Smooth muscle cell (in vitro differentiated cells): Measurements from ENCODE around the gene LRP3. TPM values are rescaled to one million over a fixed set of nuclear protein-coding genes. Genes with fewer than 3 reads are reported as not detected.
"Not testable (repeated sequence)": the region's sequence is repeated elsewhere in the genome, so short reads cannot be mapped to it uniquely, and the experiment has no call there.

Source experiments
- DNase-seq: peaks from one replicate; lab custom pipeline; 2025; ENCODE audit not compliant: unreplicated experiment; lab: John Stamatoyannopoulos, UW
- H2AFZ ChIP-seq: fragments of 200-600 bp; sonication (generic); 2 replicates; pipeline ENCODE4 v1.6.0; 2016; ENCODE audit warnings: antibody characterized with exemption, low read depth, mild to moderate bottlenecking
- H3F3A ChIP-seq: fragments of 200-600 bp; sonication (generic); 2 replicates; pipeline ENCODE4 v1.6.0; 2017; ENCODE audit warnings: antibody characterized with exemption, low read depth
- H3K27ac ChIP-seq: fragments of 200-600 bp; sonication (generic); 2 replicates; pipeline ENCODE4 v1.5.1; 2016; ENCODE audit warnings: low read depth, mild to moderate bottlenecking
- H3K27me3 ChIP-seq: fragments of 200-600 bp; sonication (generic); 2 replicates; pipeline ENCODE4 v1.6.1; 2016; ENCODE audit warnings: low read depth, mild to moderate bottlenecking
- H3K36me3 ChIP-seq: fragments of 200-600 bp; sonication (generic); 2 replicates; pipeline ENCODE4 v1.5.1; 2016; ENCODE audit warnings: low read depth
- H3K4me1 ChIP-seq: fragments of 200-600 bp; sonication (generic); 2 replicates; pipeline ENCODE4 v1.5.1; 2016; ENCODE audit warnings: low read depth
- H3K4me2 ChIP-seq: fragments of 200-600 bp; sonication (generic); 2 replicates; pipeline ENCODE4 v1.6.0; 2016; ENCODE audit warnings: mild to moderate bottlenecking
- H3K4me3 ChIP-seq: fragments of 200-600 bp; sonication (generic); 2 replicates; pipeline ENCODE4 v1.5.1; 2016; ENCODE audit warnings: mild to moderate bottlenecking
- H3K79me2 ChIP-seq: fragments of 200-600 bp; sonication (generic); 2 replicates; pipeline ENCODE4 v1.6.0; 2016; ENCODE audit warnings: low read depth, mild to moderate bottlenecking
- H3K9ac ChIP-seq: fragments of 200-600 bp; sonication (generic); 2 replicates; pipeline ENCODE4 v1.6.0; 2016; ENCODE audit warnings: low read depth
- H3K9me3 ChIP-seq: fragments of 200-600 bp; sonication (generic); replicated peaks from 2 replicates; pipeline ENCODE4 v1.5.1; 2016; ENCODE audit warnings: low read depth
- H4K20me1 ChIP-seq: fragments of 200-600 bp; sonication (generic); 2 replicates; pipeline ENCODE4 v1.6.0; 2016; ENCODE audit warnings: low read depth
- CTCF ChIP-seq: fragments of 200-600 bp; sonication (generic); IDR thresholded peaks from 2 replicates; pipeline ENCODE4 v1.5.1; 2017; ENCODE audit warnings: borderline replicate concordance, mild to moderate bottlenecking, antibody characterized with exemption; ENCODE audit not compliant: insufficient read depth, poor library complexity, severe bottlenecking
- WGBS: methylation state at CpG from one replicate; pipeline ENCODE4 v1.1.7; 2016; ENCODE audit warnings: low lambda C conversion rate; 5-methylcytosine and 5-hydroxymethylcytosine counted together
- polyA plus RNA-seq: library from polyadenylated mRNA; unstranded; fragments of >200 nt; fragmentation: Nextera tagmentation; extraction: Ambion mirVana; gene quantifications from 2 replicates; pipeline ENCODE4 v1.2.1, GENCODE V29; 2016
- total RNA-seq: library from RNA; depleted of rRNA; stranded (reverse); fragments of >200 nt; gene quantifications from 2 replicates; pipeline ENCODE4 v1.2.3, GENCODE V29; 2014

The LRP3 gene
- total and polyA plus RNA-seq, 2 experiments from 2014 or later: 13.5 to 30.5 TPM

DNA sequence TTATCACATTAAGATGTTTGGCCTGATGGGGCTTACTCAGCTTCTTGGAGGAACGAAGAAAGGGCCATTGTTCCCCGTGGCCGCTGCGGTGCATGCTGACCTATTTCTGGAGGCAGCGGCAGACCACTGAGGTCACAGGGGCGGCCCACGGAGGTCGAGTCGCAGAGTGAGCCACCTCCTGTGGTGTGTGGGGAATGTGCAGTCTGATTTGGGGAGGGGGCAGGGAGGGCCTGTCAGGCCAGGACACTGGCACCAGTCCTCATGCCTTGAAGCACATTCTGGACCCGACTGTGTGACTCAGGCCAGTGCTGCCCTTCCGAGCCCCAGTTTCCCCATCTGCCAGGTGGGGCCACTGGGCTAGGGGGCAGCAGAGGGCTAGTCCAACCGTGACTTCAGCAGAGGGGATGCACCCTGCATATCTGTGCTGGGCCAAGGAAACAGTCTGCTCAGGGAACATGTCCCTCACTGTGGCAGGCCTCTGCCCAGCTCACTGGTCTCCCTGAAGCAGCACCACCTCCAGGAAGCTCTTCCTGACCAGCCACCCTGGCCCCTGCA, 25.2 kb downstream of the LRP3 start:
- H4K20me1 ChIP-seq: no peaks in the 10 kb centered on the region
- H3K4me3 ChIP-seq: no peak overlapping the region
- no peaks in the 10 kb centered on the region for H3F3A ChIP-seq
- H3K27ac ChIP-seq: no peak overlapping the region
- no peaks in the 10 kb centered on the region for H3K4me1 ChIP-seq
- no peaks in the 10 kb centered on the region for H3K36me3 ChIP-seq
- 63% methylated on average over 12 of the region's 12 CpGs for WGBS
- TF ChIP-seq CTCF: peak; percentile 11
- no peaks in the 10 kb centered on the region for H3K9me3 ChIP-seq
- no peaks in the 10 kb centered on the region for H3K79me2 ChIP-seq
- H3K4me2 ChIP-seq: no peak overlapping the region
- no peak overlapping the region for H2AFZ ChIP-seq
- DNase-seq: no peak
- H3K9ac ChIP-seq: no peak overlapping the region
- H3K27me3 ChIP-seq: peaks cover 22% of the 10 kb centered on the region

GRCh38 chr19:33220115-33220514, 26.0 kb downstream of the LRP3 start:
- TF ChIP-seq CTCF: no peak
- no peaks in the 10 kb centered on the region for H3K4me1 ChIP-seq
- H3F3A ChIP-seq: no peaks in the 10 kb centered on the region
- DNase-seq: no peak
- H2AFZ ChIP-seq: no peak overlapping the region
- H3K9me3 ChIP-seq: no peaks in the 10 kb centered on the region
- H3K79me2 ChIP-seq: no peaks in the 10 kb centered on the region
- peaks cover 30% of the 10 kb centered on the region for H3K27me3 ChIP-seq
- no peak overlapping the region for H3K4me2 ChIP-seq
- H3K4me3 ChIP-seq: no peak overlapping the region
- no peak overlapping the region for H3K27ac ChIP-seq
- H4K20me1 ChIP-seq: no peaks in the 10 kb centered on the region
- no peak overlapping the region for H3K9ac ChIP-seq
- no peaks in the 10 kb centered on the region for H3K36me3 ChIP-seq
- WGBS: 95% methylated on average over 17 of the region's 18 CpGs

- Histone ChIP-seq H3K9ac (no peak overlapping the region), H3K27me3 (peaks cover 36% of the 10 kb centered on the region), H3K79me2 (no peaks in the 10 kb centered on the region), H3K36me3 (no peaks in the 10 kb centered on the region), H3K4me2 (no peak overlapping the region), H3K4me1 (no peaks in the 10 kb centered on the region), H3K4me3 (no peak overlapping the region), H3K9me3 (no peaks in the 10 kb centered on the region), H3K27ac (no peak overlapping the region), H3F3A (no peaks in the 10 kb centered on the region), H2AFZ (no peak overlapping the region), H4K20me1 (no peaks in the 10 kb centered on the region)
- WGBS: 87% methylated on average over 9 of the region's 9 CpGs
- no peak for TF ChIP-seq CTCF
- DNase-seq: no peak
These were observed 26.6 kb downstream of the LRP3 start for GRCh38 chr19:33220735-33221134.

DNA sequence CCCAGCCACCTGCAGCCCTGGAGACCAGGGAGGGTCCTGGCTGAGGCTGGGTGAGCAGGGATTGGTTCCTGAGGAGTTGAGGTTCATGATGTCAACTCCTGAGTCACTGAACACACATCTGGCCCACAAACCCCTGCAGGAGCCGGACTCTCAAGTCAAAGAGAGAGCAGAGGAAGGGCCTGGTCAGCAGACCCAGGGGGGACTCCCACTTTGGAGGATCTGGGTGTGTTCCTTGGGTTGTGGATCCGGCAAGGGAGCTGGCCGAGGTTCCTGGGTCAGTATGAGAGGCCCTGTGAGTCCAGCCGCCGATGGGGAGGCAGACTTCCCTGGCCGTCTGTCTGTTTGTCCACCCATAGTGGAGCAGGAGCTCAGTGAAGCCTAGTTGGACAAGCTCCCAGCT, 27.5 kb downstream of the LRP3 start:
- DNase-seq: no peak
- 90% methylated on average over 6 of the region's 6 CpGs for WGBS
- Histone ChIP-seq H3K4me2 (no peak overlapping the region), H3K27me3 (peaks cover 45% of the 10 kb centered on the region), H2AFZ (no peak overlapping the region), H3K4me1 (no peaks in the 10 kb centered on the region), H3K9me3 (no peaks in the 10 kb centered on the region), H3K79me2 (no peaks in the 10 kb centered on the region), H3K4me3 (no peak overlapping the region), H4K20me1 (no peaks in the 10 kb centered on the region), H3K9ac (no peak overlapping the region), H3K36me3 (no peaks in the 10 kb centered on the region), H3K27ac (no peak overlapping the region), H3F3A (no peaks in the 10 kb centered on the region)
- no peak for TF ChIP-seq CTCF

DNA sequence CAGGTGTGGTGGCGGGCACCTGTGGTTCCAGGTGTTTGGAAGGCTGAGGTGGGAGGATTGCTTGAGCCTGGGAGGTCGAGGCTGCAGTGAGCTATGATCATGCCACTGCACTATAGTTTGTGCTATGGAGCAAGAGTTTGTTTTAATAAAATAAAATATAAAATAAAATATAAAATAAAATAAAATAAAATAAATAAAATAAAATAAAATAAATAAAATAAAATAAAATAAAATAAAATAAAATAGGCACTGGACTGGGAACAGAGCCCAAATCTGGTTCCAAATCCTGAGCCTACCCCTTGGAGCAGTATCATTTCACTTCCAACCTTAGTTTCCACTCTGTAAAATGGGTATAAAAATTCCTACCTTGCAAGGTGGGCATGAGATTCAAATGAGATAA, 28.1 kb downstream of the LRP3 start:
- not testable (repeated sequence) for H3K9ac ChIP-seq, H3K4me1 ChIP-seq, H3K9me3 ChIP-seq, H3K4me3 ChIP-seq, H3F3A ChIP-seq, H3K27ac ChIP-seq, H4K20me1 ChIP-seq, H3K4me2 ChIP-seq, H2AFZ ChIP-seq, H3K36me3 ChIP-seq, DNase-seq, H3K79me2 ChIP-seq
- H3K27me3 ChIP-seq: peaks cover 51% of the 10 kb centered on the region
- WGBS: 97% methylated on average over 2 of the region's 2 CpGs
